ENCODE measurements around the gene NBL1.

NBL1 gene, protein sequence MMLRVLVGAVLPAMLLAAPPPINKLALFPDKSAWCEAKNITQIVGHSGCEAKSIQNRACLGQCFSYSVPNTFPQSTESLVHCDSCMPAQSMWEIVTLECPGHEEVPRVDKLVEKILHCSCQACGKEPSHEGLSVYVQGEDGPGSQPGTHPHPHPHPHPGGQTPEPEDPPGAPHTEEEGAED

DNA sequence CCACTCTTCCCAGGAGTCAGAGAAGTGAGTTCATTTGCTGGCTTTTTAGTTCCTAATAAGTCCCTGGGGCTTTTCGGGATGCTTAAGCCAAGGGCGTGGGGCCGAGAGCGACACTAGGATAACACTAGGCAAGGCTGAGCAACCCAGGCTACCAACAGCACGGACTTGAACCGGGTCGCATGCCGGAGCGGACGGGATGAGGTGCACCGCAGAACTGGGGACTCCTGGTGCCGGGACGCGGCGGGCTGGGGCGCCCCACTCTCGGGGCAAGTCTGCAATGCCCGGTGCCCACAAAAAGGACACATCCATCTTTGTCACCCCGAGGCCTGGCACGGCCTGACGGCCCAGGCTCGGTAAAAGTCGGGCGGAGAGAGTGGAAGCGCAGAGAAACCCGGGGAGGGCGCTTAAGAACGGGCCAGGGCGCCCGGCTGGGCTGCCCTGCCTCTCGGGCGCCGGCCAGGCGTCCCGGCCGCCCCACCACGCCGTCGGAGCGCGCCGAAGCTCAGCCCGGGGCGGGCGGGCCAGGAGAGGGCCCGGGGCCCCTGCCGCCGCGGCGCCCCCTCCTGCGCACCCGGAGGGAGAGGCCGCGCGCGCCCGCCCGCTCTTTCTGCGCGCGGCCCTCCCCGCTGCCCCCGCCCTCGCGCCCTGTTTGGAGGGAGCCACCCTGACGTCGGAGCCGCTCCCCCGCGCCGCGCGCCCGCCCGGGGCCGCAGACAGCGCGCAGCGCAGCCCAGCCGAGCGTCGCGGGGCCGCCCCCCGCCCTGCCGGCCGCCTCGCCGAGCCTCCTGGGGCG lies at the start of gene NBL1:
Gene NBL1 (plus strand): TSS at position 710 of the 793 bp plus-strand sequence. CDS start 10,720 bp downstream, outside the sequence.
- peak within 1 kb of the TSS; percentile 54 for H3K9ac ChIP-seq (ENCODE audit: low read depth, low read length)
- H3K4me1 ChIP-seq (ENCODE audit: control insufficient read depth, insufficient read depth, low read length): peaks cover 6% of the 10 kb centered on the region
- no peaks in the 10 kb centered on the region for H3K36me3 ChIP-seq (ENCODE audit: control insufficient read depth, insufficient read depth, low read length)
- peak within 1 kb of the TSS; percentile 67 for H3K4me3 ChIP-seq (ENCODE audit: low read depth, low read length)
- H3K9me3 ChIP-seq (ENCODE audit: control insufficient read depth, insufficient read depth, low read length): no peaks in the 10 kb centered on the region
- H3K27me3 ChIP-seq (ENCODE audit: control insufficient read depth, insufficient read depth, low read length): peaks cover 40% of the 10 kb centered on the region

DNA sequence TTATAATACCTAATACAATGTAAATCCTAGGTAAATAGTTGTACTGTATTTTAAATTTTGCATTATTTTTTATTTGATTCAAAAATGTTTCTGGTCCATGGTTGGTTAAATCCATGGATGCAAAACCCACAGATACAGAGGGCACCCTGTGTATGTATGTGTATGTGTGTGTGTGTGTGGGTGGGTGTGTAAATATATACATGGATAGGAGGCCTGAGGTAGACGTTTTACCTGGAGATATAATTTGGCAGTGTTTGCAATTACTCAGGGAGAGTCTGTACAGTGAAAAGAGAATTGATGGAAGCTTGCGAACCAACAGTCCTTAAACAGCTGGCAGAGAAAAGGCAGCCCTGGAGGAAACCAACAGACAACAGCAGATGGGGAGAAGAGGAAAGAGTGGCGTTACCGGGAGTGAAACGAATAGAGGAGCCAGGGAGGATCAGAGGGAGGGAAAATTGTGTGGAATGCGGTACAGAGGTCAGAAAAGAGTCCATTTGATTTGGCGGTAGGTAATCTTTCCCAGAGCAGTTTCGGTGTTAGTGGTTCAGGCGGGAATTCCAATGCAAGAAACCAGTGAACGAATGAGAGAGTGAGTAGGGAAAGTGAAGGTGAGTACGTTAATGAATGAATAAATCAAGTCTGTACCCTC lies 47.9 kb upstream of the NBL1 start:
- H3K9me3 ChIP-seq (ENCODE audit: control insufficient read depth, insufficient read depth, low read length): no peaks in the 10 kb centered on the region
- no peaks in the 10 kb centered on the region for H3K36me3 ChIP-seq (ENCODE audit: control insufficient read depth, insufficient read depth, low read length)
- H3K27me3 ChIP-seq (ENCODE audit: control insufficient read depth, insufficient read depth, low read length): no peaks in the 10 kb centered on the region
- H3K9ac ChIP-seq (ENCODE audit: low read depth, low read length): peak overlapping the region; percentile 82
- peak overlapping the region; percentile 90 for H3K4me3 ChIP-seq (ENCODE audit: low read depth, low read length)
- peaks cover 6% of the 10 kb centered on the region for H3K4me1 ChIP-seq (ENCODE audit: control insufficient read depth, insufficient read depth, low read length)

DNA sequence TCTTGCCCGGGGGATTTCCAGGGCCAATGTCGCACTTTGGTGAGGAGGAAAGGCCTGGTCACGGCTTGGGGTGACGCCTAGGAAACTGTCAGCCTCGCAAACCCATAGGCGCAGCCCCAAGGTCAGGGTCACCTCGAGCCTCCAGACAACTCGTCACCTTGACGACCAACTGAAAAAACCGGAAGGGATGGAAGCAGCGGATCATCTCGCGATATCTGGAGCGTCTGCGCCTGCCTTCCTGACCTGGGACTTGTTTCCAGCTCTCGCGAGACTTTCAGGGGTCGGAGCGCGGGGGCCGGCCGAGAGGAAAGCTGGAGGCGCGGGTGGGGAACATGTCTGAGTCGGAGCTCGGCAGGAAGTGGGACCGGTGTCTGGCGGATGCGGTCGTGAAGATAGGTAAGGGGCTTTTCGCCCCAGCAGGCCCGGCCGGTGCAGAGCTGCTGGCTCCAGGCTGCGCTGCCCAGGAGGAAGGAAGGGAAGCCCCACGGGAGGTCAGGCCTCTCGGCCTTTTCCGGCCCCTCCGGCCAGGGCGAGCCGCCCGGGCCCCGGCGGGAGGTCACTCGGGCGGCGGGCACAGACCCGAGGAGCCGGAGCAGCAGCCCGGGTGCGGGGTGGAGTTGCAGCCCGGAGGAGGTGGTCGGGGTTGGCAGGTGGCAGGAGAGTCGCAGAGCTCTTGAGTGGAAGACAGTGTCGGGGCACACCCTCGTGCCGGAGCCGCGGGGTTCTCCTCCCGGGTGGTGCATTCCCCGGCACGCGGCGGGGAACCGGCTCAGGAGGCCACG lies 47.2 kb upstream of the NBL1 start:
- Histone ChIP-seq H3K9me3 (ENCODE audit: control insufficient read depth, insufficient read depth, low read length) (no peaks in the 10 kb centered on the region), H3K36me3 (ENCODE audit: control insufficient read depth, insufficient read depth, low read length) (no peaks in the 10 kb centered on the region), H3K9ac (ENCODE audit: low read depth, low read length) (peak overlapping the region; percentile 88), H3K27me3 (ENCODE audit: control insufficient read depth, insufficient read depth, low read length) (no peaks in the 10 kb centered on the region), H3K4me1 (ENCODE audit: control insufficient read depth, insufficient read depth, low read length) (peaks cover 6% of the 10 kb centered on the region), H3K4me3 (ENCODE audit: low read depth, low read length) (peak overlapping the region; percentile 90)

DNA sequence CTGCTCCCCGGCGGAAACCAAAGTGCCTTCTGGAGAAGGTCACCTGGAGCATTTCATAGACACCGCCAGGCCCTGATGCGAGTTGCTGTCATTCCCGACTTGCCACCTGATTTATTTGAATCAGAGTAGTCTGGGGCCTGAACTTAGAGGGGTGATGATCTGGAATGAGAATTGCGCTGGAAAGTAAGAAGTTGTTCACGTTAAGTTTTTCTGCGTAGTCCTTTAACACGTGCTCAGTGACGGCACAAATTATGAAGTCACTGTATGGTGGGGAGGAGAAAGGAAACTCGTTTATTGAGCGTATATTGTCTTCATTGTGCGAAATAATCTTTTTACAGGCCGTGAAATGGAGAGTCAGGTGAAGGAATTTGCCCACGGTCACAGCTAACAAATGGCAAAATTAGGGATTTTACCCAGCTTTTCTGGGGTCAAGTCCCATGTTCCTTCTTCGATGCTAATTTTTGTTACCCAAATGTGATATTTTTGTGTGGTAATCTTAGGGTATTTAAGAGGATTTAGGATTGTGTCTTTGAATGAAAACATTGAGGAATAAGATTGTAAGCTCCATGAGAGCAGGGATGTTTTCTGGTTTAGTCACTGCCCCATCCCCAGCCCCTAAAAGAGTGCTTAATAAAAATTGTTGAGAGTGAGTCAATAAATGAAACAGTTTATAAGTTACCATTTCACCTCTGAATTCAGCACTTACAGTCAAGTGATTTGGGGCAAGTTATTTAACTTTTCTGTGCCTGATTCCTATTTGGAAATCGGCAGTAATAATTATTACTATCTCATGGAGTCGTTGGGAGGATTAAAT lies 46.4 kb upstream of the NBL1 start:
- H3K9me3 ChIP-seq (ENCODE audit: control insufficient read depth, insufficient read depth, low read length): no peaks in the 10 kb centered on the region
- peaks cover 6% of the 10 kb centered on the region for H3K4me1 ChIP-seq (ENCODE audit: control insufficient read depth, insufficient read depth, low read length)
- peak overlapping the region; percentile 90 for H3K4me3 ChIP-seq (ENCODE audit: low read depth, low read length)
- H3K36me3 ChIP-seq (ENCODE audit: control insufficient read depth, insufficient read depth, low read length): no peaks in the 10 kb centered on the region
- H3K9ac ChIP-seq (ENCODE audit: low read depth, low read length): peak overlapping the region; percentile 88
- H3K27me3 ChIP-seq (ENCODE audit: control insufficient read depth, insufficient read depth, low read length): no peaks in the 10 kb centered on the region

DNA sequence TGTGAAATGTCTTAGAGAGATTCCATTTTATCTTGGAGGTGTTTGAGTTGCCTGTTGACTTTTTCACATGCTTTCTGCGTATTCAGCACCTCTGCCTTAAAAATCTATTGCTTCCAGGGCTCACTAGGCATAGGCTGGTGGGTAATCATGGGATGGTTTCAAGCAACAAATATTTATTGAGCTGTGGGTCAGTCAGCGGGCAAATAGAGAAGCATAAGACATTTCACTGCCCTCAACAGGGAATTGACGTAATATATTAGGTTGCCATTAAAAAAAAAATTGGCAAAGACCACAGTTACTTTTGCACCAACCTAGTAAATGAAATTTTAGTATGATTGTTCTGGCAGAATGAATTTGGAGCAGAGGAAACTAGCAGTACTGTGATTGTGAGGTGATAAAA lies 44.3 kb upstream of the NBL1 start:
- H3K9ac ChIP-seq (ENCODE audit: low read depth, low read length): no peak overlapping the region
- no peaks in the 10 kb centered on the region for H3K36me3 ChIP-seq (ENCODE audit: control insufficient read depth, insufficient read depth, low read length)
- H3K27me3 ChIP-seq (ENCODE audit: control insufficient read depth, insufficient read depth, low read length): no peaks in the 10 kb centered on the region
- no peaks in the 10 kb centered on the region for H3K9me3 ChIP-seq (ENCODE audit: control insufficient read depth, insufficient read depth, low read length)
- H3K4me1 ChIP-seq (ENCODE audit: control insufficient read depth, insufficient read depth, low read length): peaks cover 6% of the 10 kb centered on the region
- no peak overlapping the region for H3K4me3 ChIP-seq (ENCODE audit: low read depth, low read length)

DNA sequence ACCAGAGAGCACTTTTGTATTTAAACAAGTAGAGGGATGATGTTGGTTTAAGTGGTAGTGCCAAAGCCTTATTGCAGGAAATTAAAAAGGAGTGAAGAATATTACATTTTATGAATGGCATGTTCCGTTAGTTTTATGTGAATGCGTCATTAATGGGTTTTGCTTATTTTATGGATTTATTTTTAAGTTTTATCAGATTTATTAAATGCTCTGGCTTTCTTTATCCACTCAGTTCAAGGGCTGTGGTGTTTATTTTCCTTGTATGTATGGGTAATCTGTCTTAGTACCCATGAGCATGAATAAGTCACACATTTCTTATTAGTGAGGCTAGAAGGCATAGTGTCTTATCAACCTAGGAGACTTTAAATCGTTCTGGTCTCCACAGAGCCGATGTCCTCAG lies 41.6 kb upstream of the NBL1 start:
- no peaks in the 10 kb centered on the region for H3K36me3 ChIP-seq (ENCODE audit: control insufficient read depth, insufficient read depth, low read length)
- peaks cover 6% of the 10 kb centered on the region for H3K4me1 ChIP-seq (ENCODE audit: control insufficient read depth, insufficient read depth, low read length)

DNA sequence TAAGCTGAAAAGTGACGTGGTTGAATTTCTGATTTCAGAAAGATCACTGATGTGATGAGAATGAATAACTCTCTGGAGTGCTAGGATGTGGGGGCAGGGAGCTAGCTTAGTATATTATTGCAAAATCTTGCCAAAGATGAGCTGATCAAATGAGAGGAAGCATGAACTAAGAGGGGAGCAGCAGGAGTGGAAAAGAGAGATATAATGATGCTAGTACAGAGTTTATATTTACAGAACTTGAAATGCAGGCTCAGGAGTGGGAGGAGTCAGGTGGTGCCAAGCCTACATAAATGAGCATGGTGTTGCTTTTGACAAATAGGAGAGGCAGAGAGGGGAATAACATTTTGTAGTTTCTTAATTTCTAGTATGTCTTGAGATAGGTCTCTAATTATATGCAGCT lies 38.1 kb upstream of the NBL1 start:
- no peak overlapping the region for H3K4me3 ChIP-seq (ENCODE audit: low read depth, low read length)
- H3K27me3 ChIP-seq (ENCODE audit: control insufficient read depth, insufficient read depth, low read length): no peaks in the 10 kb centered on the region
- no peaks in the 10 kb centered on the region for H3K4me1 ChIP-seq (ENCODE audit: control insufficient read depth, insufficient read depth, low read length)
- no peaks in the 10 kb centered on the region for H3K9me3 ChIP-seq (ENCODE audit: control insufficient read depth, insufficient read depth, low read length)
- H3K36me3 ChIP-seq (ENCODE audit: control insufficient read depth, insufficient read depth, low read length): no peaks in the 10 kb centered on the region
- H3K9ac ChIP-seq (ENCODE audit: low read depth, low read length): no peak overlapping the region

More for the DNA sequence above, 41.6 kb upstream of the NBL1 start:
- H3K9me3 ChIP-seq (ENCODE audit: control insufficient read depth, insufficient read depth, low read length): no peaks in the 10 kb centered on the region
- H3K4me3 ChIP-seq (ENCODE audit: low read depth, low read length): no peak overlapping the region
- H3K9ac ChIP-seq (ENCODE audit: low read depth, low read length): no peak overlapping the region
- no peaks in the 10 kb centered on the region for H3K27me3 ChIP-seq (ENCODE audit: control insufficient read depth, insufficient read depth, low read length)

DNA sequence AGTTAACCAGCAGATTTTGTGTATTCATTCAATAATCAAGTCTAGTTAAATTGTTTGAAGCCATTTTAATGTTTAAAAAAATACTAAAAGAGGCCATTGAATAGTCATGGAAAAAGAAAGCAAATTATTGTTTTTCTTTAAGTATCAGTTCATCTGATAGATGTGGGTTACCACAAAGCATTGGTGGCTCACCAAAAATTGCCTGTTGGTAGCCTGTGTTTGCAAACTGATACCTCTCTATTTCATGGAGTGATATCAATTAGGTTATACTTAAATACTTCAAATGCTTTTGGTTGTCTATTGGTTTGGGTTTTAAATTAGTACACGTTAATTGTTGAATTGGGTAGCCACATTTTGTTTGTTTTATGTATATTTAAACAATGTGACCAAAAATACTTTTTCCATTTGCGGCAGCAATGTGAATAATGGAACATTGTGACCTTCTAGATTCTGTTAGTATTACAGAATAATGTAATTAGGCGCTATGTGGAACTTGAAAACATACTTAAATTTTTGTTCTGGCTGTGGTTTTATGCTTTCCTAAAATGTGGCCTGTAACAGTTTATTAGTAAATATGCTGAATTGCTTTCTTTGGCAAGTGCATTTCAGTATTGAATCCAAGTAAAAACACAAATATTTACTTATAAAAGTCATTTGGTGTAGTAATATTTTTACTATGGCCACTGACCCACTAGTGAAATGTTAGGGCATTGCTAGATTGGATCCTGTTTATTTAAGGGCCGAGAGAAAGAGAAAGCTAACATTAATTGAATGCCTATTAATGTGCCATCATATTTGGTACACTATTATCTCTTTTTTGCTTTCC lies 37.1 kb upstream of the NBL1 start:
- Histone ChIP-seq H3K9me3 (ENCODE audit: control insufficient read depth, insufficient read depth, low read length) (no peaks in the 10 kb centered on the region), H3K9ac (ENCODE audit: low read depth, low read length) (no peak overlapping the region), H3K4me1 (ENCODE audit: control insufficient read depth, insufficient read depth, low read length) (no peaks in the 10 kb centered on the region), H3K4me3 (ENCODE audit: low read depth, low read length) (no peak overlapping the region), H3K36me3 (ENCODE audit: control insufficient read depth, insufficient read depth, low read length) (no peaks in the 10 kb centered on the region), H3K27me3 (ENCODE audit: control insufficient read depth, insufficient read depth, low read length) (no peaks in the 10 kb centered on the region)

DNA sequence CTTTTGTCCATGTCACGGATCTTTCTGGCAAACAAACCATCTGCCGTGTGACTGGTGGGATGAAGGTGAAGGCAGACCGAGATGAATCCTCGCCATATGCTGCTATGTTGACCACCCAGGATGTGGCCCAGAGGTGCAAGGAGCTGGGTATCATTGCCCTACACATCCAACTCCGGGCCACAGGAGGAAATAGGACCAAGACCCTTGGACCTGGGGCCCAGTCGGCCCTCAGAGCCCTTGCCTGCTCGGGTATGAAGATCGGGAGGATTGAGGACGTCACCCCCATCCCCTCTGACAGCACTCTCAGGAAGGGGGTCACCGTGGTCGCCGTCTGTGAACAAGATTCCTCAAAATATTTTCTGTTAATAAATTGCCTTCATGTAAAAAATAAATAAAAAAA lies 35.9 kb upstream of the NBL1 start:
- Histone ChIP-seq H3K9ac (ENCODE audit: low read depth, low read length) (no peak overlapping the region), H3K4me3 (ENCODE audit: low read depth, low read length) (no peak overlapping the region), H3K9me3 (ENCODE audit: control insufficient read depth, insufficient read depth, low read length) (no peaks in the 10 kb centered on the region), H3K36me3 (ENCODE audit: control insufficient read depth, insufficient read depth, low read length) (no peaks in the 10 kb centered on the region), H3K4me1 (ENCODE audit: control insufficient read depth, insufficient read depth, low read length) (no peaks in the 10 kb centered on the region), H3K27me3 (ENCODE audit: control insufficient read depth, insufficient read depth, low read length) (no peaks in the 10 kb centered on the region)

DNA sequence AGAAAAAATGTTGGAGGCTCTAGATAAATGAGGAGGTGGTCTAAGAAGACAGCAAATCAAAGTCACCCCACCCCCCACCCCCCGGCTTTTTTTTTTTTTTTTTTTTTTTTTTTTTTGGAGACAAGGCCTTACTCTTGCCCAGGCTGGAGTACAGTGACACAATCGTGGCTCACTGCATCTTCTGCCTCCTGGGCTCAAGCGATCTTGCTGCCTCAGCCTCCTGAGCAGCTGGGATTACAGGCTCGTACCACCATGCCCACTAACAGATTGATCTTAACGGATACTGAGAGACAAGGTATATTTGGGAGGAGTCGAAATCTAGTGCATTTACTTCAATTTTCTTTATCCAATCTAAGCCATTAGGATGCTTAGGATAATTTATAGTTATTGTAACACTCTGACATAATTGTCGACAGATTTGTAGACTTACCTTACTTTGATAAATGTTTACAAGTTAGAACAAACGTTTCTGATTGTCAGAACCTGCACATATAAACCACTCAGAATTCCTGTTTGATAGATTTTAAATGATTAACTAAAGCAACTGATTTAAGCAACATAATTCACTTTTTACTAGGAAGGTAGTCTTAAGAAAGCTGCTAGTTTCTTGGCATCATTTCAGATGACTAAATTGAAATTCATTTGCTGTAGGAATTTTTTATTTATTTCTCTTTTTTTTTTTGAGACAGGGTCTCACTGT lies 33.7 kb upstream of the NBL1 start:
- Histone ChIP-seq H3K4me1 (ENCODE audit: control insufficient read depth, insufficient read depth, low read length) (no peaks in the 10 kb centered on the region), H3K9me3 (ENCODE audit: control insufficient read depth, insufficient read depth, low read length) (no peaks in the 10 kb centered on the region), H3K36me3 (ENCODE audit: control insufficient read depth, insufficient read depth, low read length) (no peaks in the 10 kb centered on the region), H3K9ac (ENCODE audit: low read depth, low read length) (no peak overlapping the region), H3K27me3 (ENCODE audit: control insufficient read depth, insufficient read depth, low read length) (no peaks in the 10 kb centered on the region), H3K4me3 (ENCODE audit: low read depth, low read length) (no peak overlapping the region)

Measured in iPS-15b (cell line).